HG02759 (cell line): ENCODE data around the gene MAP1LC3B.
A peak's percentile ranks its signal among the peaks of the same experiment; 100 is the strongest.

Experiments used
- ATAC-seq: cut with Tn5 transposase; IDR thresholded peaks from one replicate; pipeline ENCODE4 v1.9.1; 2021; ENCODE audit warnings: mild to moderate bottlenecking, moderate library complexity; ENCODE audit not compliant: unreplicated experiment

MAP1LC3B gene

DNA sequence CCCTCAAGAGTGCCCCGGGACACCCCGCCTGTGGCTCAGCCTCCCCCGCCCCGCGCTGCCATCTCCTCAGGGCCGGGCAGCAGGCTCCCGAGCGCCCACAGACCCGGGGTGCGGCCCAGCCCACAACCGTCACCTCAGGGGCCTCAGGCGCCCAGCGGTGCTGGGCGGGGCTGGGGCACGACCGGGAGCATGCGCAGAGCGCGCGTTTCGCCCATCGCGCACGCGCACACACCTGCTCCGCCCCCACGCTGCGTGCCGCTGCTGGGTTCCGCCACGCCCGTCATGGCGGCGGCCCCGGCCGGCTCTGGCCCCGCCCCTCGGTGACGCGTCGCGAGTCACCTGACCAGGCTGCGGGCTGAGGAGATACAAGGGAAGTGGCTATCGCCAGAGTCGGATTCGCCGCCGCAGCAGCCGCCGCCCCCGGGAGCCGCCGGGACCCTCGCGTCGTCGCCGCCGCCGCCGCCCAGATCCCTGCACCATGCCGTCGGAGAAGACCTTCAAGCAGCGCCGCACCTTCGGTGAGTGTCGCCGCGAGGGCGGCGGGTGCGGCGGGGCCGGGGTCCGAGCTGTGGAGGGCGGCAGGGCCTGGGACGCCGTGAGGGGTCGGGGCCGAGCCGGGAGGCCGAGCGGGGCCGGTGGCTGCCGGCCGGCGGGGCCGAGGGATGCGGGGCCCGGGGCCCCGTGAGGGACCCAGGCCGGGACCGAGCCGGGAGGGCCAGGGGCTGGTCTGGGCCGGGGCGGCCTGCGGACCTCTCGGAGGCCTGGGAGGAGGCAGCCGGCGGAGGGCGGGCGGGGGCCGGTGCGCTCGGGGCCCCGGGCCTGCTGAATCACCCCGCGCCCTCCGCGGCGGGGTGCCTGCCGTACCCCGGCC, at the start of gene MAP1LC3B:
MAP1LC3B (plus strand) TSS at position 387 of the 871 bp plus-strand sequence; CDS start at position 479, 92 bp downstream.
- peak; percentile 69 for ATAC-seq

GRCh38 chr16:87342504-87342903, 49.6 kb upstream of the MAP1LC3B start:
- ATAC-seq = no peak

DNA sequence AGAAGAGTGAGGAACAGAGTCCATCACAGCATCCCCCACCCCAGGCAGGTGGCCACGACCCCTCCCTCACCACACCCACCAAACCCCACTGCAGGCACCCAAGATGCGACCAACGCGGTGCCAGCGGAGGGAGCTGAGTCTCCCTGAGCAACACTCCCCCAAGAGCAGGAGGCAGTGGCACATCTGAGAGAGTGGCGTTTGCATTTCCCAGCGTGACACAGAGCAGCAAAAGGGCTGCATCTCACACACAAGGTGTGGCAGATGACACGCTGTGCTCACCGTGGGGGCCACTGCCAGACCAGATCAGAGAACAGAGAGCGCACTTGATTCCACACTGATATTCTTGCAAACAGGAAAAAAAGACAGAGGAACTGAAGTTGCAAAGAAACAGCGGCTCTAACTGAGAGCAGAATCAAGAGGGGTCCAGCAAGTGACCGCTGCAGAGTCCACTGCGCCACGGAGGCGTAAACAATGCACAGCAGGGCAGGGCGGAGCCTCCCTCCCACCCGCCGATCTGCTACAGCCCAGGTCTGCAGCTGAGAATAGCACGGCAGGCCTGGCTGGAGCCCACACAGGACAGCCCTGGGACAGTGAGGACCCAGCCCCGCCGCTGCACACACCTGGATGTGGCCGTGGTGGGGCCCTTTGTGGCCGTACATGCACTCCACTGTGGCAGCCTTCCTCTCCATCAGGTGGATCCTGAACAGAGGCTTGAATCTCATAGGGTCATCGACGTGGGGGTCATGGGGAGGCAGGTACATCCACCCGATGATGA, 49.0 kb upstream of the MAP1LC3B start:
- no peak for ATAC-seq

DNA sequence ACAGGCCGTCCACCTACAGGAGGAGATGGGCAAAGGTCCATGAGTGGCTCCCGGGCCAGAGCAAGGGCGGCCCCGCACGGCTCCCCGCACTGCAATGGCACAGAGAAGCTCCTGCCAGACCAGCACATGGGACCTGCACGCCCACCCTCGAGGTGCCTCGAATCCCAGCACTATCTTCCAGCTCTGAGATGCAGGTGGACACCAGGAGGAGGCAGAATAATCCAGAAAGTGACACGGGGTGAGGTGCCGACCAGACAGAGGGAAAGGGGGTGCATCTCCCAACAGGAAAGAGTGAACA, 48.4 kb upstream of the MAP1LC3B start:
- ATAC-seq = no peak

- no peak for ATAC-seq
Measured at GRCh38 chr16:87344165-87344930, 47.8 kb upstream of the MAP1LC3B start.

GRCh38 chr16:87344931-87345631, 47.1 kb upstream of the MAP1LC3B start:
- no peak for ATAC-seq

- no peak for ATAC-seq
Measured at GRCh38 chr16:87345726-87346424, 46.3 kb upstream of the MAP1LC3B start.

DNA sequence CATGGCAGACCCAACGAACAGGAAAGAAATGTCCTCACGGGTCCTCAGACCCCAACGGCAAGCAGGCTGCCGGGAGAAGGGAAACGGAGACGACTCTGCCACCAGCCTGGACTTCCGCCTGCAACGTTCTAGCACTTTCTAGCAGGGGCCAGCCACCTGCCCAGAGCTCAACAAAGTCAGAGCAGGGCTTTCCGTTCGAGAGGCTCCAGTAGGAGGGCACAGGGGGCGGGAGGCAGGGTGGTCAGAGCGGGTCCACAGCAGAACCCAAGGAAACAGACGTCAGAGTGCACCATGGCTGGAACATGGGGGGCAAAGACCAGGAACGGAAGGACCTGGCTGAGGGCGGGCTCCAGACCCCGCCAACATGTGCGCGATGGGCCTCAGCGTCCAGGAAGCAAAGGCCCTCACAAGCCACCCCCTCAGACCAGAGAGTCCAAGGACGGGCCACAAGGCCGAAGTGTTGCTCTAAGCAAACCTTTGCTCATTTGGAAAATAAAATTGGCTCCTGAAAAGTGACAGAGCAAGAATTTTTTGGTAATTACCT, 45.5 kb upstream of the MAP1LC3B start:
- no peak for ATAC-seq

DNA sequence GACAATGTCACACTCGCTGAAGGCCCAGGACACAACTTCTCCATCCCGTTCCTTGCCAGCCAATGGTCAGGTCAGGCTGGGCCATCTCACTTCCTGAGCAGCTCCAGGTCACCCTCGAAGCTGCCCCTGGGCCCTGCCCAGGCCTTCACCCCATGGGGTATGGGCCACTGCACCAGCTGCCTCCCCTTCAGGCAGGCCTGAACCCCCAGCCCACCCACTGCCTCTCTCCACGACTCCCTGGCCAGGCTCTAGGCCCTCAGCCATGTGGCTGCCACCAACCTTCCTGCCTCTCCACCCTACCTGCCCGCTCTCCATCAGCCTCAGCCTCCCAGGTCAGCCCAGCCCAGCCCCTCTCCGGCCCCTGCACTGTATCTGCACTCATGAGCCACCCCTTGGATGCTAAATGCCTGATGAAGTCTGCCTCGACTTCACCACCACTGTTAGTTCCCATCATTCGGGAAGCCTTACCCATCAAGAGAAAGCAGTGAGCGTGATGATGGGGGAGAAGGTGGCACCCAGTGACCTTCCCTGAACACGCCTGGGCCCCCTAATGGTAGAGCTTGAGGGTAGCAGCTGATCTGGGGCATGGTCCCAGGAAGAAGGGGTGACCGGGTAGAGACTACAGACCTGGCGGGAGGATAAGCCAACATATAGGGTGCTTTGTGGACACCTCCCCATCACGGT, 44.1 kb upstream of the MAP1LC3B start:
- no peak for ATAC-seq

- ATAC-seq = no peak
Measured at GRCh38 chr16:87348616-87349157, 43.4 kb upstream of the MAP1LC3B start.

DNA sequence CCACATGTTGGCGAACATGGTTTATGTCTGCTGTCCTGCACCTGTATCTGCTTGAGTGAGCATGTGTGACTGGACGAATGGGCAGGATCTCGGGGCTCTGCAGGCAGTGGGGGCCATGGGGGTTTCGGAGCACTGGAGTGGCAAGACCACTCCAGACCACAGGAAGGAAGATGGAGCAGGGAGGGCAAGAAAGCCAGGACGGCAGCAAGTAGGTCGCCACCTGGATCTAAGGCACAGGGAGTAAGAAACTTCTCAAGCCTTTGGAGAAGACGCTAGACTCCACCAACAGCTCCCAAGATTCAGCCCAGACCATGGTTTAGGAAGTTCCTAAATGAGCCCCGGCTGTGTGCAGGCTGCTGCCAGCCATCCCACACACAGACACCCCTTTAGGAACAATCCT, 42.1 kb upstream of the MAP1LC3B start:
- no peak for ATAC-seq

DNA sequence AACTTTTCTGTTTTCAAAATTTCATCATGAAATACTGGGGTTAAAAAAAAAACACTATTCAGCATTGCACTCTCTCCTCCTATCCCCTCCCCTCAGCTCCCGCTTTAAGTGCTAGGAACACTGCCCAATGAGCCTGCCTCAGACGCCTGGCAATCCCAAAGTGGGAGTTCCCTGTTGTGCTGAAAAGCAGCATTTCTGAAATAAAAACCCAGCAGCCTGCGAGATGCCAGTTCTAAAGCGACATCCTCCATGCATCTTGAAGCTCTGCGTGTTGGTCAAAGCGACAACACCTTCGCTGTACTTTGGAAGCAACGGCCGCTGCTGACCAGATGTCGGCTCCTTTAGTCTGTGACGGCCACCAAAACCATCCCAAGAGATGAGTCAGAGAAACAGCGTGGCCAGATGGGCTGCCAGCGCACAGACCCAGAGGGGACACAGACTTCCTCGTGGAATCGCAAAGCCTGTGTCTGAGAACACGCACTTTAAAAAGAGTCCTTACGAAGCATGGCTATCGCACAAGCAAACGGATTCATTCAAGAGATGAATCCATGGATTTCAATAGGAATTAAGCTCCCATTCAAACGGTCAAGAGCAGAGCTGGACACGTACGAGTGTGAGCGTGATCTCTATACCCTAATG, 41.3 kb upstream of the MAP1LC3B start:
- no peak for ATAC-seq

DNA sequence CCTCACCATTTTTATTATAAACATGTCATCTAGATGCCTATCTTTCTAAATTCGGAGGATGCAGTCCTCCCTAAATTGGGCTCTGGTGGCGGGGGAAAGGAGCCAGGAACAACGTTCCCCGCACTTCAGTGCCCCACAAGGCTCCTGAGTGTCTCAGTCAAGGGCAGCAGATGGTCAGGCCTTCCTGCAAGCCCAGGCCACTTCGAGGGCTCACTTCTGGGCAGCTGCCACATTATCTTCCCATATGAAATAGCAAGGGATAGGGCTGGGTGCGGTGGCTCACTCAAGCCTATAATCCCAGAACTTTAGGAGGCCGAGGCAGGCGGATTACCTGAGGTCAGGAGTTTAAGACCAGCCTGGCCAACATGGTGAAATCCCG, 40.8 kb upstream of the MAP1LC3B start:
- ATAC-seq = no peak

GRCh38 chr16:87352818-87353217, 39.3 kb upstream of the MAP1LC3B start:
- ATAC-seq = no peak

GRCh38 chr16:87353613-87354012, 38.5 kb upstream of the MAP1LC3B start:
- ATAC-seq = no peak

DNA sequence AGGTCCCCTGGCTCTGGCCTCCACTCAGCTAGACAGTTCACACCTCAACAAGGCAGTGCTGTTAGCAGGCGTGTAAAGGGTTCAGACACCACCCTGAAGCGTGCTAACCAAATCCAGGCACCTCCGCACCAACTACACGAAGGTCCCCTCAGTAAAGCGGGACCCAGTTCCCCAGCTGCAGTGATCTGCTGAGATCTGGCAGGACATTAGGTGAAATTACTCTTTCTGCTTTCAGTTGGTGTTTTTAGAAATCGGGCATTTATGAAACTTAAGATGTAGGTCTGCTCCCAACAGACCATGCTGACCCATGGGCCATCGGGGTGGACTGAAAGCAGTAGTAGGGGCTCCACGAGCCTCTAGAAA, 35.7 kb upstream of the MAP1LC3B start:
- ATAC-seq = no peak

DNA sequence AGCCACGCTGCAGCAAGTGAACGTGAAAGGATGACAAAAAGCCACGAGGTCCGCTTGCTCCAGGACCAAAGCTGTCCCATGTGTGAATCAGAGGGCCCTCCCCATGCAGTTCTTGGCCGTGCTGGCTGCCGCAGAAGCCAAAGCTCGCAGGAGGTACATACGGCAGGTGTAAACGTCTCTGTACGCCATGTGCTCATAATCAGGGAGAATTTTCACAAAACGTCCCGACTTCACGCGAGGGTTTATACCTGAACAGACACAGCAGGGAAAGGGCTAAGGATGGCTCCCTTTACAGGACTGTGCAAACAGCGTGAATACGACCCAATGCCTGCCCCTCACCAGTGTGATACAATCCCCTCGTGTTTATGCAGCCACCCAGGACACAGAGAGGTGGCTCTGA, 33.9 kb upstream of the MAP1LC3B start:
- ATAC-seq = no peak

GRCh38 chr16:87358696-87359095, 33.4 kb upstream of the MAP1LC3B start:
- ATAC-seq = no peak

DNA sequence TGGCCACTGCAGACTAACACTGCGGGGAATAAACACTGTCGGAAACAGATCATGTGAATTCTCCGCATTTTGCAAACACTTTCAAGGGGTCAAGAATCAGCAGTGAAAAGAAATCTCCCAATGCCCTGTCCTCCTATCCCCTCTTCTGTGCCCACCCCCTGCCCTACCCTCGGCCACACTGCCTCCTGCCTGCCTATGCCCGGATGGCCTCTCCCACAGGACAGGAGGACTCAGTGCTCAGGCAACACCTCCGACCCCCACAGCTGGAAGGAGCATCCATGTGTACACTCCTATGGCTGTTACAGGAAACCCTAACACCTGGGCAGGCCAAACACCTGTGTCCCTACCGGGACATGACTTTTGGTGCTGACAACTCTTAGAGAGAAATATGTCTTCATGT, 33.0 kb upstream of the MAP1LC3B start:
- ATAC-seq = no peak
